Right lobe of liver (tissue), 6 donors: ENCODE measurements around the gene SPEM3. TPM values are rescaled to one million over a fixed set of nuclear protein-coding genes. Genes with fewer than 3 reads are reported as not detected.

ENCODE experiments used
- ATAC-seq, 4 donors: fragments of 200-7000 bp; cut with Tn5 transposase; one replicate each; pipeline ENCODE4 v1.9.1; 2020; ENCODE audit warnings: mild to moderate bottlenecking in 4 of 4, moderate library complexity in 4 of 4
- DNase-seq, 3 donors: peaks; one replicate each; pipeline ENCODE4 v3.0.0-alpha.2; 2020
- H3K27ac ChIP-seq, 3 donors: fragments of 200-600 bp; one replicate each; pipeline ENCODE4 v1.8.0; 2022
- H3K27me3 ChIP-seq, 2 donors: fragments of 200-600 bp; one replicate each; pipeline ENCODE4 v1.8.0; 2022
- H3K36me3 ChIP-seq, 4 donors: fragments of 200-600 bp; sonication (generic) in 1 of 4; one replicate each; pipeline versions ENCODE4 v1.5.1 to v1.8.0; 2017 to 2022; ENCODE audit warnings: control low read depth in 1 of 4
- H3K4me1 ChIP-seq, 4 donors: fragments of 200-600 bp; sonication (generic) in 1 of 4; one replicate each; pipeline versions ENCODE4 v1.5.1 to v1.8.0; 2017 to 2022; ENCODE audit warnings: control low read depth in 1 of 4
- H3K4me3 ChIP-seq, 3 donors: fragments of 200-600 bp; one replicate each; pipeline ENCODE4 v1.8.0; 2022
- H3K9me3 ChIP-seq, 4 donors: fragments of 200-600 bp; sonication (generic) in 1 of 4; one replicate each; pipeline versions ENCODE4 v1.5.1 to v1.8.0; 2017 to 2022; ENCODE audit warnings: control low read depth in 1 of 4
- CTCF ChIP-seq, 4 donors: fragments of 200-600 bp in 3 of 4; fragments of 450-650 bp in 1 of 4; IDR thresholded peaks; one replicate each; pipeline versions ENCODE4 v1.5.1 to v1.8.0; 2016 to 2022; ENCODE audit warnings: antibody characterized with exemption in 4 of 4, mild to moderate bottlenecking in 2 of 4
- POLR2A ChIP-seq: fragments of 450-650 bp; IDR thresholded peaks from one replicate; pipeline ENCODE4 v1.6.1; 2017; ENCODE audit warnings: antibody characterized with exemption, mild to moderate bottlenecking
- WGBS: methylation state at CpG from one replicate; pipeline ENCODE4 v1.1.6; 2018; ENCODE audit warnings: low coverage, low lambda C conversion rate; ENCODE audit not compliant: insufficient coverage; ENCODE audit errors: missing lambda C conversion rate; 5-methylcytosine and 5-hydroxymethylcytosine counted together
- intact Hi-C, 2 donors: fragments of 100-400 bp; cut with DNase I; formaldehyde crosslinking; loops; one replicate each; pipeline versions ENCODE4 v1.11.2 to v1.14.1; 2022
- long read RNA-seq: library from polyadenylated mRNA; unstranded; transcript quantifications from one replicate; pipeline ENCODE4 v2.0.0, GENCODE V29; 2019
- total RNA-seq, 6 experiments: library from RNA; depleted of rRNA in 2 of 6; stranded (reverse); fragments of >200 nt in 2 of 6; fragmentation: NEBNext Ultra II Directional in 3 of 6; extraction: Animal tissue kit (Norgen Biotek cat#: 25700) in 3 of 6; gene quantifications; one replicate each; pipeline versions ENCODE4 v1.1.0 to v1.2.4, GENCODE V29; 2016 to 2023
- donor health status: DM: no; HTN: yes; CAD: no.
- donor health status: DM: no; HTN: no; CAD: no.
- donor health status: DM: no; HTN: no; CAD: no.
- donor health status: DM: no; HTN: yes; CAD: no.
- donor health status: DM: no; HTN: yes; CAD: no.

Gene SPEM3
- total RNA-seq, result not detected
- long read RNA-seq, result 0 reads

- DNase-seq, result no peak
- Histone ChIP-seq H3K36me3 (no peaks in the 10 kb centered on the region), H3K4me1 (no peaks in the 10 kb centered on the region), H3K4me3 (no peak within 1 kb of the TSS), H3K27ac (no peak within 1 kb of the TSS), H3K27me3 (no peaks in the 10 kb centered on the region), H3K9me3 (no peaks in the 10 kb centered on the region)
- intact Hi-C loops, result no loop called here
- no peak for TF ChIP-seq CTCF (IDR thresholded peaks at IDR 0.05)
- TF ChIP-seq POLR2A, result no peak
- ATAC-seq, result no peak
- 62% methylated on average over 3 of the region's 5 CpGs for WGBS
Measured at GRCh38 chr17:7428557-7428956, at the start of gene SPEM3. Gene SPEM3 (plus strand): TSS chr17:7428857. CDS start chr17:7428903, 46 bp downstream.

GRCh38 chr17:7379134-7379533 is 49.5 kb upstream of the SPEM3 start:
- 92% methylated on average over 3 of the region's 3 CpGs for WGBS
- no peak overlapping the region for H3K4me3 ChIP-seq
- intact Hi-C loops, result no loop called here
- H3K9me3 ChIP-seq, result no peaks in the 10 kb centered on the region
- H3K4me1 ChIP-seq, result peaks cover 0 to 10% (median 0%) of the 10 kb centered on the region in 4 donors
- no peaks in the 10 kb centered on the region for H3K36me3 ChIP-seq
- no peak overlapping the region for H3K27ac ChIP-seq
- no peak for DNase-seq
- TF ChIP-seq CTCF (IDR thresholded peaks at IDR 0.05) (no peak), POLR2A (no peak)
- no peak for ATAC-seq
- H3K27me3 ChIP-seq, result no peaks in the 10 kb centered on the region

- H3K27ac ChIP-seq, result peak overlapping the region in 1 of 3 donors; percentile 3
Measured at GRCh38 chr17:7380321-7380720, 48.3 kb upstream of the SPEM3 start.

GRCh38 chr17:7380855-7381683 is 47.6 kb upstream of the SPEM3 start, which contains the start of gene TNK1:
Gene TNK1 (plus strand): TSS chr17:7381089. CDS start chr17:7382927, 1,838 bp downstream.
- peak within 1 kb of the TSS; percentile 36 to 70 (median 65) for H3K4me3 ChIP-seq
- WGBS, result 0% methylated on average over 14 of the region's 52 CpGs
- ATAC-seq (peak; percentile 87 to 90 (median 88)), DNase-seq (peak; percentile 80 to 81 (median 80))
- peaks cover 0 to 10% (median 0%) of the 10 kb centered on the region in 4 donors for H3K4me1 ChIP-seq
- peak within 1 kb of the TSS in 1 of 3 donors; percentile 3 for H3K27ac ChIP-seq
- TF ChIP-seq POLR2A (peak; percentile 54), CTCF (IDR thresholded peaks at IDR 0.05) (no peak)
- H3K36me3 ChIP-seq, result no peaks in the 10 kb centered on the region
- intact Hi-C loops, result no loop called here
- H3K27me3 ChIP-seq, result no peaks in the 10 kb centered on the region
- H3K9me3 ChIP-seq, result no peaks in the 10 kb centered on the region

More at GRCh38 chr17:7380321-7380720, 48.3 kb upstream of the SPEM3 start:
- ATAC-seq (peak; percentile 61 to 83 (median 72)), DNase-seq (peak; percentile 65 to 84 (median 71))
- Histone ChIP-seq H3K9me3 (no peaks in the 10 kb centered on the region), H3K27me3 (no peaks in the 10 kb centered on the region), H3K4me3 (peak overlapping the region; percentile 36 to 70 (median 65)), H3K36me3 (no peaks in the 10 kb centered on the region), H3K4me1 (peaks cover 0 to 10% (median 0%) of the 10 kb centered on the region in 4 donors)
- intact Hi-C loops, result no loop called here
- WGBS, result 20% methylated on average over 4 of the region's 7 CpGs
- TF ChIP-seq CTCF (IDR thresholded peaks at IDR 0.05), result no peak
- no peak for TF ChIP-seq POLR2A
